Calu3 (cell line): Measurements from ENCODE around the gene GREB1L. TPM values are rescaled to one million over a fixed set of nuclear protein-coding genes. Genes with fewer than 3 reads are reported as not detected.
"Not testable (repeated sequence)": the region's sequence is repeated elsewhere in the genome, so short reads cannot be mapped to it uniquely, and the experiment has no call there.

Experiments used
- BruUV-seq: library from RNA; stranded (reverse); fragments of 400-500 nt; replicated peaks from 2 replicates; lab custom pipeline; 2021; lab: Mats Ljungman, UMichigan
- CTCF ChIA-PET: fragments of 300-600 bp; sonication (Branson Sonifier 250); formaldehyde crosslinking; loops from one replicate; lab custom pipeline; 2022; ENCODE audit warnings: antibody characterized with exemption; lab: Charles Lee
- DNase-seq: peaks from one replicate; pipeline ENCODE4 v3.0.0; 2022
- H3K27ac Mint-ChIP-seq: one replicate; pipeline ENCODE4 v1.8.0; 2022; ENCODE audit warnings: mixed read lengths; ENCODE audit not compliant: unreplicated experiment
- H3K27me3 Mint-ChIP-seq: one replicate; pipeline ENCODE4 v1.8.0; 2022; ENCODE audit warnings: mixed read lengths; ENCODE audit not compliant: unreplicated experiment
- H3K36me3 Mint-ChIP-seq: one replicate; pipeline ENCODE4 v1.8.0; 2022; ENCODE audit warnings: mild to moderate bottlenecking, moderate library complexity, mixed read lengths; ENCODE audit not compliant: insufficient read depth, unreplicated experiment
- H3K4me1 Mint-ChIP-seq: one replicate; pipeline ENCODE4 v1.8.0; 2022; ENCODE audit warnings: mild to moderate bottlenecking, low read depth, mixed read lengths; ENCODE audit not compliant: unreplicated experiment
- H3K4me3 Mint-ChIP-seq: one replicate; pipeline ENCODE4 v1.8.0; 2022; ENCODE audit warnings: mild to moderate bottlenecking, low read depth, moderate library complexity, mixed read lengths; ENCODE audit not compliant: unreplicated experiment
- H3K9me3 Mint-ChIP-seq: one replicate; pipeline ENCODE4 v1.8.0; 2022; ENCODE audit warnings: low read depth, mixed read lengths; ENCODE audit not compliant: unreplicated experiment
- CTCF ChIP-seq: fragments of 200-600 bp; IDR thresholded peaks from one replicate; pipeline ENCODE4 v1.8.0; 2022; ENCODE audit warnings: antibody characterized with exemption; ENCODE audit not compliant: unreplicated experiment
- intact Hi-C: fragments of 100-400 bp; cut with micrococcal nuclease; formaldehyde crosslinking; loops from one replicate; pipeline ENCODE4 v1.10.0; 2022; ENCODE audit not compliant: unreplicated experiment
- total RNA-seq: library from RNA; stranded (reverse); gene quantifications from 2 replicates; pipeline ENCODE4 v1.2.3, GENCODE V29; 2022

The GREB1L gene
- total RNA-seq, 1 experiment from 2014 or later: 3.8 TPM

- Mint-ChIP-seq H3K36me3 (no peaks in the 10 kb centered on the region), H3K27me3 (no peaks in the 10 kb centered on the region), H3K4me1 (no peaks in the 10 kb centered on the region), H3K4me3 (no peak overlapping the region), H3K9me3 (no peaks in the 10 kb centered on the region), H3K27ac (no peak overlapping the region)
- no peak for DNase-seq
- intact Hi-C loops: loop anchor here (10.0 kb wide), 2 partner anchors 54 to 84 kb away; no protein-coding TSS in a partner anchor
- BruUV-seq: no TSS peak
- CTCF ChIA-PET: no interaction called here
- no peak for TF ChIP-seq CTCF
Observed at GRCh38 chr18:21210784-21211183, 31.2 kb upstream of the GREB1L start.

GRCh38 chr18:21214409-21214808, 27.6 kb upstream of the GREB1L start:
- CTCF ChIA-PET: interaction anchor here (0.7 kb wide), 2 partner anchors 28 to 140 kb away, joined by 3 to 7 read pairs; no protein-coding TSS in a partner anchor
- not testable (repeated sequence) for H3K27me3 Mint-ChIP-seq

GRCh38 chr18:21215490-21215889, 26.5 kb upstream of the GREB1L start:
- H3K36me3 Mint-ChIP-seq: no peaks in the 10 kb centered on the region
- no peak overlapping the region for H3K4me3 Mint-ChIP-seq
- no TSS peak for BruUV-seq
- DNase-seq: no peak
- CTCF ChIA-PET: no interaction called here
- intact Hi-C loops: loop anchor here (10.0 kb wide), 2 partner anchors 49 to 79 kb away; no protein-coding TSS in a partner anchor
- no peaks in the 10 kb centered on the region for H3K4me1 Mint-ChIP-seq
- TF ChIP-seq CTCF: no peak
- no peaks in the 10 kb centered on the region for H3K9me3 Mint-ChIP-seq
- H3K27me3 Mint-ChIP-seq: no peaks in the 10 kb centered on the region
- H3K27ac Mint-ChIP-seq: no peak overlapping the region

More at GRCh38 chr18:21214409-21214808, 27.6 kb upstream of the GREB1L start:
- intact Hi-C loops: loop anchor here (10.0 kb wide), 2 partner anchors 50 to 80 kb away; no protein-coding TSS in a partner anchor
- BruUV-seq, DNase-seq, H3K4me3 Mint-ChIP-seq, H3K9me3 Mint-ChIP-seq, H3K4me1 Mint-ChIP-seq, H3K36me3 Mint-ChIP-seq, H3K27ac Mint-ChIP-seq: not testable (repeated sequence)

- CTCF ChIA-PET: no interaction called here
- Mint-ChIP-seq H3K27me3 (no peaks in the 10 kb centered on the region), H3K27ac (no peak overlapping the region), H3K4me3 (no peak overlapping the region), H3K36me3 (no peaks in the 10 kb centered on the region), H3K9me3 (no peaks in the 10 kb centered on the region), H3K4me1 (no peaks in the 10 kb centered on the region)
- intact Hi-C loops: loop anchor here (10.0 kb wide), 2 partner anchors 46 to 76 kb away; no protein-coding TSS in a partner anchor
- TF ChIP-seq CTCF: no peak
- no TSS peak for BruUV-seq
- no peak for DNase-seq
Observed at GRCh38 chr18:21218862-21219261, 23.2 kb upstream of the GREB1L start.

GRCh38 chr18:21230436-21230835, 11.6 kb upstream of the GREB1L start:
- no TSS peak for BruUV-seq
- Mint-ChIP-seq H3K27me3 (no peaks in the 10 kb centered on the region), H3K36me3 (no peaks in the 10 kb centered on the region), H3K4me1 (no peaks in the 10 kb centered on the region), H3K9me3 (no peaks in the 10 kb centered on the region), H3K4me3 (no peak overlapping the region), H3K27ac (no peak overlapping the region)
- TF ChIP-seq CTCF: no peak
- CTCF ChIA-PET: no interaction called here
- intact Hi-C loops: no loop called here
- DNase-seq: no peak
